Activated CD4-positive, CD25-positive, alpha-beta regulatory T cell treated with anti-CD3 and anti-CD28 coated beads, Interleukin-2, amount 50 U/mL, for 24 hours (primary cell): ENCODE data around the gene RNF150.
"Not testable (repeated sequence)": the region's sequence is repeated elsewhere in the genome, so short reads cannot be mapped to it uniquely, and the experiment has no call there.

Experiments
- ATAC-seq, 2 donors: fragments of 150-1000 bp; cut with Tn5 transposase; one replicate each; pipeline ENCODE4 v1.10.0; 2021; ENCODE audit warnings: mild to moderate bottlenecking in 1 of 2, moderate library complexity in 1 of 2

Gene RNF150

GRCh38 chr4:140810591-140811169, 322.6 kb downstream of the RNF150 start:
- ATAC-seq = not testable (repeated sequence)
